HCT116 (cell line): ENCODE data around the gene LHX4. TPM values are rescaled to one million over a fixed set of nuclear protein-coding genes. Genes with fewer than 3 reads are reported as not detected.

Experiments
- ATAC-seq: fragments of 200-7000 bp; cut with Tn5 transposase; 2 replicates; pipeline ENCODE4 v1.9.1; 2020; ENCODE audit warnings: mild to moderate bottlenecking, moderate library complexity
- BruUV-seq: library from RNA; stranded (reverse); fragments of 400-500 nt; replicated peaks from 2 replicates; lab custom pipeline; 2021; lab: Mats Ljungman, UMichigan
- CTCF ChIA-PET: fragments of 300-600 bp; sonication (Branson Sonifier 250); formaldehyde crosslinking; loops from one replicate; lab custom pipeline; 2021; ENCODE audit warnings: antibody characterized with exemption; lab: Charles Lee
- POLR2A ChIA-PET: fragments of 300-600, 350-600 bp; sonication (Branson Sonifier 250); formaldehyde crosslinking; loops from one replicate; lab custom pipeline; 2021; ENCODE audit warnings: antibody characterized with exemption; lab: Charles Lee
- RAD21 ChIA-PET, 2 experiments: fragments of 300-600 bp; sonication (Branson Sonifier 250); formaldehyde crosslinking; loops; one replicate each; lab custom pipeline; 2023; ENCODE audit warnings: low total read pairs in 2 of 2; ENCODE audit not compliant: uncharacterized antibody in 2 of 2, unreplicated experiment in 2 of 2, low non-redundant PET in 1 of 2; lab: Charles Lee
- DNase-seq: peaks from one replicate; pipeline ENCODE4 v3.0.0-alpha.2; 2010; ENCODE audit warnings: low read depth, low spot score
- H2AFZ ChIP-seq: fragments of 200-600 bp; shearing (Covaris generic), sonication (generic); 2 replicates; pipeline ENCODE4 v1.6.1; 2017; ENCODE audit warnings: low read depth, mixed run types, mixed read lengths, antibody characterized with exemption, low read length; ENCODE audit not compliant: poor library complexity, severe bottlenecking
- H3K27ac ChIP-seq: 2 replicates; pipeline ENCODE4 v1.5.1; 2012; ENCODE audit warnings: low read depth, low read length
- H3K27me3 ChIP-seq: fragments of 200-600 bp; sonication (generic); 2 replicates; pipeline ENCODE4 v1.6.1; 2016; ENCODE audit warnings: mixed run types, low read length, mixed read lengths; ENCODE audit not compliant: insufficient read depth
- H3K36me3 ChIP-seq, 2 experiments: fragments of 200-500 bp in 1 of 2; fragments of 200-600 bp in 1 of 2; sonication (Bioruptor generic) in 1 of 2; sonication (generic) in 1 of 2; 2 replicates each; pipeline versions ENCODE4 v1.5.1 to v1.6.1; 2014 to 2016; ENCODE audit warnings: low read length in 2 of 2, inconsistent platforms in 1 of 2, mixed read lengths in 1 of 2, mixed run types in 1 of 2; ENCODE audit not compliant: insufficient read depth in 2 of 2, control insufficient read depth in 1 of 2
- H3K4me1 ChIP-seq, 2 experiments: fragments of 200-600 bp in 1 of 2; sonication (generic) in 1 of 2; 2 replicates each; pipeline versions ENCODE4 v1.5.1 to v1.6.1; 2012 to 2017; ENCODE audit warnings: low read length in 2 of 2, inconsistent platforms in 1 of 2, mild to moderate bottlenecking in 1 of 2, mixed read lengths in 1 of 2, mixed run types in 1 of 2, moderate library complexity in 1 of 2; ENCODE audit not compliant: insufficient read depth in 2 of 2, control insufficient read depth in 1 of 2
- H3K4me2 ChIP-seq: fragments of 200-600 bp; sonication (generic); 2 replicates; pipeline ENCODE4 v1.6.1; 2017; ENCODE audit warnings: mixed run types, low read length, mixed read lengths
- H3K4me3 ChIP-seq, 2 experiments: fragments of 200-600 bp in 1 of 2; sonication (generic) in 1 of 2; replicated peaks in 1 of 2; 2 replicates each; pipeline ENCODE4 v1.5.1; 2011 to 2016; ENCODE audit warnings: low read length in 2 of 2, control low read depth in 1 of 2, low read depth in 1 of 2, mild to moderate bottlenecking in 1 of 2, mixed read lengths in 1 of 2, mixed run types in 1 of 2
- H3K79me2 ChIP-seq: fragments of 200-600 bp; sonication (generic); 2 replicates; pipeline ENCODE4 v1.6.1; 2017; ENCODE audit warnings: mild to moderate bottlenecking, mixed run types, low read length, moderate library complexity, mixed read lengths; ENCODE audit not compliant: insufficient read depth
- H3K9ac ChIP-seq: fragments of 200-600 bp; sonication (generic); 2 replicates; pipeline ENCODE4 v1.6.1; 2016; ENCODE audit warnings: low read length, mixed read lengths
- H3K9me2 ChIP-seq: fragments of 200-600 bp; sonication (generic), shearing (Covaris generic); 2 replicates; pipeline ENCODE4 v1.6.1; 2017; ENCODE audit warnings: mixed run types, mild to moderate bottlenecking, moderate library complexity; ENCODE audit not compliant: insufficient read depth
- H3K9me3 ChIP-seq, 2 experiments: fragments of 200-500 bp in 1 of 2; fragments of 200-600 bp in 1 of 2; sonication (Bioruptor generic) in 1 of 2; sonication (generic) in 1 of 2; 2 replicates each; pipeline ENCODE4 v1.6.1; 2014 to 2017; ENCODE audit warnings: low read length in 2 of 2, mixed read lengths in 2 of 2, inconsistent platforms in 1 of 2, low read depth in 1 of 2, mild to moderate bottlenecking in 1 of 2, mixed run types in 1 of 2, moderate library complexity in 1 of 2; ENCODE audit not compliant: control insufficient read depth in 1 of 2, insufficient read depth in 1 of 2
- H4K20me1 ChIP-seq: fragments of 200-600 bp; sonication (generic), shearing (Covaris generic); 2 replicates; pipeline ENCODE4 v1.6.1; 2017; ENCODE audit warnings: mixed run types, mild to moderate bottlenecking, moderate library complexity; ENCODE audit not compliant: insufficient read depth
- ATF3 ChIP-seq: IDR thresholded peaks from 2 replicates; pipeline ENCODE4 v1.6.1; 2012
- CBX3 ChIP-seq: IDR thresholded peaks from 2 replicates; pipeline ENCODE4 v1.6.1; 2012; ENCODE audit warnings: low read depth
- EGR1 ChIP-seq: IDR thresholded peaks from 2 replicates; pipeline ENCODE4 v1.6.1; 2012; ENCODE audit warnings: low read depth
- EZH2phosphoT487 ChIP-seq: fragments of 200-600 bp; IDR thresholded peaks from 2 replicates; pipeline ENCODE4 v1.6.1; 2018; ENCODE audit warnings: antibody characterized with exemption, borderline replicate concordance
- POLR2A ChIP-seq: IDR thresholded peaks from 2 replicates; pipeline ENCODE4 v1.7.0; 2011; ENCODE audit warnings: borderline replicate concordance; ENCODE audit not compliant: insufficient read depth, insufficient read length; ENCODE audit errors: extremely low read depth
- RAD21 ChIP-seq: IDR thresholded peaks from 2 replicates; pipeline ENCODE4 v1.6.1; 2012; ENCODE audit warnings: low read depth, mild to moderate bottlenecking
- SP1 ChIP-seq: IDR thresholded peaks from 2 replicates; pipeline ENCODE4 v1.6.1; 2012; ENCODE audit warnings: low read depth
- TCF7L2 ChIP-seq: IDR thresholded peaks from 2 replicates; pipeline ENCODE4 v1.7.0; 2011; ENCODE audit warnings: borderline replicate concordance, inconsistent platforms; ENCODE audit not compliant: insufficient read depth, insufficient read length; ENCODE audit errors: extremely low read depth
- ZBTB33 ChIP-seq: IDR thresholded peaks from 2 replicates; pipeline ENCODE4 v1.6.1; 2011; ENCODE audit warnings: mild to moderate bottlenecking, low read length, moderate library complexity; ENCODE audit not compliant: insufficient replicate concordance; ENCODE audit errors: extremely low read depth
- ZNF274 ChIP-seq: fragments of 200-500 bp; sonication (Bioruptor generic); IDR thresholded peaks from 2 replicates; pipeline ENCODE4 v1.6.1; 2014; ENCODE audit warnings: mild to moderate bottlenecking, low read depth, low read length, inconsistent platforms
- intact Hi-C: fragments of 100-400 bp; cut with micrococcal nuclease; formaldehyde crosslinking; loops from 2 replicates; pipeline ENCODE4 v1.10.0; 2022
- total RNA-seq: library from RNA; stranded (reverse); gene quantifications from one replicate; pipeline ENCODE4 v1.2.1, GENCODE V29; 2021; ENCODE audit not compliant: unreplicated experiment

Gene LHX4
- total RNA-seq, 1 experiment from 2014 or later, result 0.44 TPM

- RAD21 ChIA-PET, result no interaction called here
- no peak overlapping the region for H2AFZ ChIP-seq
- POLR2A ChIA-PET, result no interaction called here
- H3K27ac ChIP-seq, result no peak overlapping the region
- H3K4me2 ChIP-seq, result 0 out of 2 replicates have a peak overlapping the region, but pooled peaks have one; percentile 2
- no peak overlapping the region for H3K9ac ChIP-seq
- no peaks in the 10 kb centered on the region for H3K9me2 ChIP-seq
- CTCF ChIA-PET, result no interaction called here
- no peaks in the 10 kb centered on the region for H3K27me3 ChIP-seq
- H3K79me2 ChIP-seq, result no peaks in the 10 kb centered on the region
- no peak for DNase-seq
- intact Hi-C loops, result no loop called here
- no peaks in the 10 kb centered on the region for H3K9me3 ChIP-seq
- BruUV-seq, result no TSS peak
- TF ChIP-seq RAD21, result no peak
- no peak for TF ChIP-seq CBX3
- no peak for TF ChIP-seq TCF7L2
- TF ChIP-seq EGR1, result no peak
- no peak for TF ChIP-seq EZH2phosphoT487
- no peak for TF ChIP-seq ZNF274
- no peak for TF ChIP-seq ATF3
- H3K4me3 ChIP-seq, result no peak overlapping the region
- ATAC-seq, result no peak; the same call in 1 of the 2 replicates
- no peaks in the 10 kb centered on the region; the same call in 1 of the 2 replicates for H4K20me1 ChIP-seq
- peaks cover 0 to 11% of the 10 kb centered on the region in 2 experiments; a peak in 3 of 4 replicates for H3K4me1 ChIP-seq
- no peaks in the 10 kb centered on the region for H3K36me3 ChIP-seq
Observed at GRCh38 chr1:180290265-180291001, 60.4 kb downstream of the LHX4 start.

GRCh38 chr1:180291004-180291403, 60.9 kb downstream of the LHX4 start:
- peak overlapping the region; percentile 2; the same call in 1 of the 2 replicates for H3K4me2 ChIP-seq
- no peaks in the 10 kb centered on the region for H3K36me3 ChIP-seq
- H2AFZ ChIP-seq, result no peak overlapping the region
- ChIA-PET CTCF (no interaction called here), POLR2A (no interaction called here), RAD21 (no interaction called here)
- DNase-seq, result no peak
- H3K27me3 ChIP-seq, result no peaks in the 10 kb centered on the region
- intact Hi-C loops, result no loop called here
- no TSS peak for BruUV-seq
- no peaks in the 10 kb centered on the region for H3K9me2 ChIP-seq
- H3K9ac ChIP-seq, result no peak overlapping the region
- peaks cover 0 to 11% of the 10 kb centered on the region in 2 experiments; a peak in 3 of 4 replicates for H3K4me1 ChIP-seq
- ATAC-seq, result no peak
- no peak overlapping the region for H3K4me3 ChIP-seq
- no peak overlapping the region for H3K27ac ChIP-seq
- H3K9me3 ChIP-seq, result no peaks in the 10 kb centered on the region
- H4K20me1 ChIP-seq, result no peaks in the 10 kb centered on the region; the same call in 1 of the 2 replicates
- no peaks in the 10 kb centered on the region for H3K79me2 ChIP-seq
- TF ChIP-seq POLR2A, result no peak
- no peak for TF ChIP-seq EGR1
- no peak for TF ChIP-seq SP1
- TF ChIP-seq ZBTB33, result no peak
